ENCODE measurements around the gene SUPT7L. TPM values are rescaled to one million over a fixed set of nuclear protein-coding genes. Genes with fewer than 3 reads are reported as not detected.

The SUPT7L gene
- total RNA-seq, 1 experiment from 2014 or later, result 22.4 TPM

GRCh38 chr2:27690052-27690451 is 26.6 kb upstream of the SUPT7L start:
- no peak for DNase-seq (ENCODE audit: low read depth, low spot score)
- H3K4me3 ChIP-seq (ENCODE audit: low read depth in 2 of 2, low read length in 2 of 2), result no peak overlapping the region
- TF ChIP-seq, protein P1, sequence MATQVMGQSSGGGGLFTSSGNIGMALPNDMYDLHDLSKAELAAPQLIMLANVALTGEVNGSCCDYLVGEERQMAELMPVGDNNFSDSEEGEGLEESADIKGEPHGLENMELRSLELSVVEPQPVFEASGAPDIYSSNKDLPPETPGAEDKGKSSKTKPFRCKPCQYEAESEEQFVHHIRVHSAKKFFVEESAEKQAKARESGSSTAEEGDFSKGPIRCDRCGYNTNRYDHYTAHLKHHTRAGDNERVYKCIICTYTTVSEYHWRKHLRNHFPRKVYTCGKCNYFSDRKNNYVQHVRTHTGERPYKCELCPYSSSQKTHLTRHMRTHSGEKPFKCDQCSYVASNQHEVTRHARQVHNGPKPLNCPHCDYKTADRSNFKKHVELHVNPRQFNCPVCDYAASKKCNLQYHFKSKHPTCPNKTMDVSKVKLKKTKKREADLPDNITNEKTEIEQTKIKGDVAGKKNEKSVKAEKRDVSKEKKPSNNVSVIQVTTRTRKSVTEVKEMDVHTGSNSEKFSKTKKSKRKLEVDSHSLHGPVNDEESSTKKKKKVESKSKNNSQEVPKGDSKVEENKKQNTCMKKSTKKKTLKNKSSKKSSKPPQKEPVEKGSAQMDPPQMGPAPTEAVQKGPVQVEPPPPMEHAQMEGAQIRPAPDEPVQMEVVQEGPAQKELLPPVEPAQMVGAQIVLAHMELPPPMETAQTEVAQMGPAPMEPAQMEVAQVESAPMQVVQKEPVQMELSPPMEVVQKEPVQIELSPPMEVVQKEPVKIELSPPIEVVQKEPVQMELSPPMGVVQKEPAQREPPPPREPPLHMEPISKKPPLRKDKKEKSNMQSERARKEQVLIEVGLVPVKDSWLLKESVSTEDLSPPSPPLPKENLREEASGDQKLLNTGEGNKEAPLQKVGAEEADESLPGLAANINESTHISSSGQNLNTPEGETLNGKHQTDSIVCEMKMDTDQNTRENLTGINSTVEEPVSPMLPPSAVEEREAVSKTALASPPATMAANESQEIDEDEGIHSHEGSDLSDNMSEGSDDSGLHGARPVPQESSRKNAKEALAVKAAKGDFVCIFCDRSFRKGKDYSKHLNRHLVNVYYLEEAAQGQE (IDR thresholded peaks at IDR 0.05; ENCODE audit: insufficient read depth in 1 of 2, low read depth in 2 of 2, low read length in 1 of 2), result no peak
- TF ChIP-seq SIN3A (IDR thresholded peaks at IDR 0.05; ENCODE audit: borderline replicate concordance, insufficient read depth, low read depth, low read length), result no peak
- no peak for TF ChIP-seq POLR2AphosphoS5 (IDR thresholded peaks at IDR 0.05; ENCODE audit: low read depth, low read length)
- TF ChIP-seq TCF7L2 (IDR thresholded peaks at IDR 0.05; ENCODE audit: low read depth, low read length), result no peak
- TF ChIP-seq CTCF (IDR thresholded peaks at IDR 0.05), result no peak
- intact Hi-C loops (cut with micrococcal nuclease; ENCODE audit: unreplicated experiment), result no loop called here
- no TSS peak for BruUV-seq (replicated peaks)
- in situ Hi-C loops (cut with HindIII; ENCODE audit: low pct_unique_long_range_greater_than_20kb, low sequenced_read_pairs), result no loop called here
- no peaks in the 10 kb centered on the region for H3K9me3 ChIP-seq (ENCODE audit: control insufficient read depth, insufficient read depth, low read depth, low read length)
- POLR2A ChIA-PET, result no interaction called here
- H3K27ac ChIP-seq (ENCODE audit: low read length), result no peak overlapping the region
- ATAC-seq, result no peak
- H3K27me3 ChIP-seq (ENCODE audit: control insufficient read depth, insufficient read depth, low read length), result no peaks in the 10 kb centered on the region
- no peaks in the 10 kb centered on the region for H3K4me1 ChIP-seq (ENCODE audit: control insufficient read depth, insufficient read depth, low read length)
- CTCF ChIA-PET, result no interaction called here
- H3K36me3 ChIP-seq (ENCODE audit: control insufficient read depth, insufficient read depth, low read length), result peaks cover 18% of the 10 kb centered on the region

GRCh38 chr2:27689424-27689823 is 26.0 kb upstream of the SUPT7L start:
- Histone ChIP-seq H3K27ac (ENCODE audit: low read length) (no peak overlapping the region), H3K36me3 (ENCODE audit: control insufficient read depth, insufficient read depth, low read length) (peaks cover 18% of the 10 kb centered on the region), H3K4me1 (ENCODE audit: control insufficient read depth, insufficient read depth, low read length) (no peaks in the 10 kb centered on the region), H3K27me3 (ENCODE audit: control insufficient read depth, insufficient read depth, low read length) (no peaks in the 10 kb centered on the region), H3K4me3 (ENCODE audit: low read depth in 2 of 2, low read length in 2 of 2) (no peak overlapping the region), H3K9me3 (ENCODE audit: control insufficient read depth, insufficient read depth, low read depth, low read length) (no peaks in the 10 kb centered on the region)
- no peak for ATAC-seq
- TF ChIP-seq SIN3A (IDR thresholded peaks at IDR 0.05; ENCODE audit: borderline replicate concordance, insufficient read depth, low read depth, low read length) (no peak), CTCF (IDR thresholded peaks at IDR 0.05) (no peak), POLR2AphosphoS5 (IDR thresholded peaks at IDR 0.05; ENCODE audit: low read depth, low read length) (no peak), TCF7L2 (IDR thresholded peaks at IDR 0.05; ENCODE audit: low read depth, low read length) (no peak)
- TF ChIP-seq, protein P1 (IDR thresholded peaks at IDR 0.05; ENCODE audit: insufficient read depth in 1 of 2, low read depth in 2 of 2, low read length in 1 of 2), result no peak
- in situ Hi-C loops (cut with HindIII; ENCODE audit: low pct_unique_long_range_greater_than_20kb, low sequenced_read_pairs), result no loop called here
- DNase-seq (ENCODE audit: low read depth, low spot score), result no peak
- BruUV-seq (replicated peaks), result no TSS peak
- intact Hi-C loops (cut with micrococcal nuclease; ENCODE audit: unreplicated experiment), result no loop called here
- ChIA-PET POLR2A (no interaction called here), CTCF (no interaction called here)

Measured in Panc1 (cell line).